Measurements from ENCODE around the gene C22orf31. TPM values are rescaled to one million over a fixed set of nuclear protein-coding genes. Genes with fewer than 3 reads are reported as not detected.

The C22orf31 gene
- total RNA-seq, 2 donors from 2014 or later: not detected

GRCh38 chr22:29018293-29019189 is 43.1 kb downstream of the C22orf31 start:
- no peak overlapping the region for H3K27ac Mint-ChIP-seq
- H3K4me3 Mint-ChIP-seq: no peak overlapping the region
- DNase-seq (ENCODE audit: low spot score) (no peak), ATAC-seq (no peak)
- H3K4me1 Mint-ChIP-seq (ENCODE audit: low read depth in 2 of 2): peaks cover 0 to 6% of the 10 kb centered on the region in 2 donors
- H3K27me3 Mint-ChIP-seq: peaks cover 22 to 32% of the 10 kb centered on the region in 2 donors
- H3K9me3 Mint-ChIP-seq: no peaks in the 10 kb centered on the region
- peaks cover 11% of the 10 kb centered on the region for H3K36me3 Mint-ChIP-seq

GRCh38 chr22:29016067-29016938 is 45.3 kb downstream of the C22orf31 start:
- Mint-ChIP-seq H3K27ac (no peak overlapping the region), H3K9me3 (no peaks in the 10 kb centered on the region), H3K4me1 (ENCODE audit: low read depth in 2 of 2) (peaks cover 0 to 6% of the 10 kb centered on the region in 2 donors), H3K27me3 (peaks cover 20 to 24% of the 10 kb centered on the region in 2 donors), H3K36me3 (peaks cover 11% of the 10 kb centered on the region), H3K4me3 (no peak overlapping the region)
- no peak for DNase-seq (ENCODE audit: low spot score)
- no peak for ATAC-seq

GRCh38 chr22:29014773-29015172 is 46.9 kb downstream of the C22orf31 start:
- DNase-seq (ENCODE audit: low spot score) (no peak), ATAC-seq (no peak)
- H3K27ac Mint-ChIP-seq: no peak overlapping the region
- H3K9me3 Mint-ChIP-seq: no peaks in the 10 kb centered on the region
- H3K27me3 Mint-ChIP-seq: peaks cover 31 to 33% of the 10 kb centered on the region in 2 donors
- H3K4me3 Mint-ChIP-seq: no peak overlapping the region
- peaks cover 11% of the 10 kb centered on the region for H3K36me3 Mint-ChIP-seq
- H3K4me1 Mint-ChIP-seq (ENCODE audit: low read depth in 2 of 2): peaks cover 0 to 6% of the 10 kb centered on the region in 2 donors

GRCh38 chr22:29014293-29014692 is 47.3 kb downstream of the C22orf31 start:
- Mint-ChIP-seq H3K4me1 (ENCODE audit: low read depth in 2 of 2) (peaks cover 0 to 6% of the 10 kb centered on the region in 2 donors), H3K9me3 (no peaks in the 10 kb centered on the region), H3K27me3 (peaks cover 31 to 34% of the 10 kb centered on the region in 2 donors), H3K4me3 (no peak overlapping the region), H3K27ac (no peak overlapping the region), H3K36me3 (peaks cover 11% of the 10 kb centered on the region)
- ATAC-seq: no peak
- DNase-seq (ENCODE audit: low spot score): no peak

GRCh38 chr22:29012952-29013351 is 48.7 kb downstream of the C22orf31 start:
- Mint-ChIP-seq H3K4me3 (no peak overlapping the region), H3K27me3 (peaks cover 28 to 39% of the 10 kb centered on the region in 2 donors), H3K4me1 (ENCODE audit: low read depth in 2 of 2) (peaks cover 0 to 6% of the 10 kb centered on the region in 2 donors), H3K36me3 (peaks cover 5% of the 10 kb centered on the region), H3K9me3 (no peaks in the 10 kb centered on the region), H3K27ac (no peak overlapping the region)
- ATAC-seq (no peak), DNase-seq (ENCODE audit: low spot score) (no peak)

GRCh38 chr22:29012101-29012433 is 49.6 kb downstream of the C22orf31 start:
- H3K27ac Mint-ChIP-seq: no peak overlapping the region
- H3K9me3 Mint-ChIP-seq: no peaks in the 10 kb centered on the region

GRCh38 chr22:29011240-29012100 is 50.2 kb downstream of the C22orf31 start:
- Mint-ChIP-seq H3K27ac (no peak overlapping the region), H3K27me3 (peaks cover 24 to 36% of the 10 kb centered on the region in 2 donors), H3K4me3 (no peak overlapping the region), H3K4me1 (ENCODE audit: low read depth in 2 of 2) (peaks cover 0 to 6% of the 10 kb centered on the region in 2 donors), H3K9me3 (no peaks in the 10 kb centered on the region), H3K36me3 (no peaks in the 10 kb centered on the region)
- ATAC-seq (no peak), DNase-seq (ENCODE audit: low spot score) (no peak)

More at GRCh38 chr22:29012101-29012433, 49.6 kb downstream of the C22orf31 start:
- DNase-seq (ENCODE audit: low spot score): no peak
- Mint-ChIP-seq H3K4me1 (ENCODE audit: low read depth in 2 of 2) (peaks cover 0 to 6% of the 10 kb centered on the region in 2 donors), H3K36me3 (no peaks in the 10 kb centered on the region), H3K27me3 (peaks cover 20 to 32% of the 10 kb centered on the region in 2 donors), H3K4me3 (no peak overlapping the region)
- no peak for ATAC-seq

- ATAC-seq: no peak
- no peaks in the 10 kb centered on the region for H3K36me3 Mint-ChIP-seq
- no peaks in the 10 kb centered on the region for H3K4me1 Mint-ChIP-seq (ENCODE audit: low read depth in 2 of 2)
- H3K27ac Mint-ChIP-seq: no peak overlapping the region
- no peaks in the 10 kb centered on the region for H3K9me3 Mint-ChIP-seq
- H3K27me3 Mint-ChIP-seq: peaks cover 33 to 48% of the 10 kb centered on the region in 2 donors
- no peak overlapping the region for H3K4me3 Mint-ChIP-seq
- no peak for DNase-seq (ENCODE audit: low spot score)
Measured at GRCh38 chr22:29009148-29009547, 52.5 kb downstream of the C22orf31 start.

Other genes with a start within 250 kb of the C22orf31 start
- under 1 TPM; 0.61 to 0.64 TPM for gene ZNRF3, start 178.3 kb downstream of the C22orf31 start, total RNA-seq
- under 1 TPM; 0.17 to 0.59 TPM for gene KREMEN1, start 11.2 kb upstream of the C22orf31 start, total RNA-seq
- under 1 TPM; 0.67 to 0.71 TPM for gene EMID1, start 144.1 kb upstream of the C22orf31 start, total RNA-seq
- gene RHBDD3, start 206.2 kb upstream of the C22orf31 start, total RNA-seq: 10 to 100 TPM; 33.6 to 69.0 TPM
- gene EWSR1, start 206.4 kb upstream of the C22orf31 start, total RNA-seq: 100 to 1,000 TPM; 344 to 348 TPM
- under 1 TPM in 1 of 2 donors, not detected in 1; 0.43 TPM for gene GAS2L1, start 244.8 kb upstream of the C22orf31 start, total RNA-seq